IPS-15b (cell line): ENCODE data around the gene MIER2.
"Not testable (repeated sequence)": the region's sequence is repeated elsewhere in the genome, so short reads cannot be mapped to it uniquely, and the experiment has no call there.

Experiments used
- H3K27me3 ChIP-seq: one replicate; pipeline ENCODE4 v1.6.1; 2013; ENCODE audit warnings: low read length; ENCODE audit not compliant: control insufficient read depth, insufficient read depth
- H3K36me3 ChIP-seq: one replicate; pipeline ENCODE4 v1.6.1; 2013; ENCODE audit warnings: low read length; ENCODE audit not compliant: control insufficient read depth, insufficient read depth
- H3K4me1 ChIP-seq: one replicate; pipeline ENCODE4 v1.6.1; 2013; ENCODE audit warnings: mild to moderate bottlenecking, low read length; ENCODE audit not compliant: control insufficient read depth, insufficient read depth
- H3K4me3 ChIP-seq: one replicate; pipeline ENCODE4 v1.5.1; 2013; ENCODE audit warnings: low read depth, low read length
- H3K9ac ChIP-seq: one replicate; pipeline ENCODE4 v1.6.1; 2013; ENCODE audit warnings: low read depth, mild to moderate bottlenecking, low read length
- H3K9me3 ChIP-seq: one replicate; pipeline ENCODE4 v1.6.1; 2013; ENCODE audit warnings: mild to moderate bottlenecking, low read length; ENCODE audit not compliant: control insufficient read depth, insufficient read depth

The MIER2 gene

DNA sequence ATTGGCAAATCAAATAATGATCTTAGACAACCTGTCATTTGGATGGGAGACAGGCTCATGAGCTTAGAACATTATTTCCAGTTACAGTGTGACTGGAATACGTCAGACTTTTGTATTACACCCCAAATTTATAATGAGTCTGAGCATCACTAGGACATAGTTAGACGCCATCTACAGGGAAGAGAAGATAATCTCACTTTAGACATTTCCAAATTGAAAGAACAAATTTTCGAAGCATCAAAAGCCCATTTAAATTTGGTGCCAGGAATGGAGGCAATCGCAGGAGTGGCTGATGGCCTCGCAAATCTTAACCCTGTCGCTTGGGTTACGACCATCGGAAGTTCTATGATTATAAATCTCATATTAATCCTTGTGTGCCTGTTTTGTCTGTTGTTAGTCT, 41.6 kb upstream of the MIER2 start:
- H3K9me3 ChIP-seq, H3K9ac ChIP-seq, H3K27me3 ChIP-seq, H3K4me3 ChIP-seq, H3K36me3 ChIP-seq: not testable (repeated sequence)
- peaks cover 19% of the 10 kb centered on the region for H3K4me1 ChIP-seq

DNA sequence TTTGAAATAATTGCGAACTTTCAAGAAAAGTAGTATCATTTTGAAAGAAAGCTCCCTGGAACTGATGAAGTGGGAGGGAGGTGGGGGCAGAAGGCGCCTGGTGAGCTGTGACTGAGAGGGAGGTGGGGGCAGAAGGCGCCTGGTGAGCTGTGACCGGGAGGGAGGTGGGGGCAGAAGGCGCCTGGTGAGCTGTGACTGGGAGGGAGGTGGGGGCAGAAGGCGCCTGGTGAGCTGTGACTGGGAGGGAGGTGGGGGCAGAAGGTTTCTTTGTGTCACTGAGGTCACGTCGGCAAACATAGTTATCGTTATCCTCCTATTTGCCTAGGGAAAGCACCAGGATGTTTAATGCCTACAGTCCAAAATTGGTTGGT, 40.2 kb upstream of the MIER2 start:
- no peaks in the 10 kb centered on the region for H3K27me3 ChIP-seq
- no peak overlapping the region for H3K9ac ChIP-seq
- no peaks in the 10 kb centered on the region for H3K36me3 ChIP-seq
- peaks cover 19% of the 10 kb centered on the region for H3K4me1 ChIP-seq
- H3K4me3 ChIP-seq: peak overlapping the region; percentile 26
- H3K9me3 ChIP-seq: no peaks in the 10 kb centered on the region

DNA sequence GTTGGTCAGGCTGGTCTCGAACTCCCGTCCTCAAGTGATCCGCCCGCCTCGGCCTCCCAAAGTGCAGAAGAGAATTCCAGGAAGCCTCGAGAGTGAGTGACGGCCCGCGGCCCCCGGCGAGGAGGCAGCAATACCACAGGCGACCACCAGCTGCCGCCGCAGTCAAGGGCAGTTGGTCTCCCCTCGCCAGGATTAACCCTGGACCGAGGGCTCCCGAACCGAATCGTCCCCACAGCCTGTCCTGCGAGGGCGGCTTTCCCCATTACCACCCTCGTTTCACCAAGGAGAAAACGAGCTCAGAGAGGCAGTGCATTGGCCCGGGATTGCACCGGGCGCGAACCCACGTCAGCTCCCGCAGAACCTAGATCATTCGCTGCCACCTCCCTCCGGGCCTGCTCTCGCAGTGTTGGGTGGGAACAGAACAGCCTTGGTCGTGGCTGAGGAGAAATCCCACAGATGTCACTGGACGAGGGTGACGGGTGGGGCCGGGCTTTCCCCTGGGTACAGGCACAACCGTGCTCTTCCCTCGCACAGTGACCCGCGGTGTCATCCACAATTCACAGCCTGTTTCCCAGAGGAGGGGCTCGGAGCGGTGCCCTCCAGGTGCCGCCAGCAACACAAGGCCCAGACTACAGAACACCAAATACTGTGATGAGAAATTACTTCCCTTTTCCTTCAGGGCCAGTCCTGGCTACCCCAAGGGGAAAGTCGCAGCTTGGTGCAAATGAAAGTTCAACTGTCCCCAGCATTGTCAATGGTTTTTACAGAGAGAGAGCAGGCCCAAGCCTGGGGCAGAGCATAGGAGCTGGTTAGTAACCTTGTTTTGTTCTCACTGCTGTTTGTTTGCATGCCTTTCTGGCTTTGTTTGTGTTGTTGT, 39.6 kb upstream of the MIER2 start:
- H3K36me3 ChIP-seq: no peaks in the 10 kb centered on the region
- peaks cover 19% of the 10 kb centered on the region for H3K4me1 ChIP-seq
- peak overlapping the region; percentile 26 for H3K4me3 ChIP-seq
- no peaks in the 10 kb centered on the region for H3K27me3 ChIP-seq
- peak overlapping the region; percentile 57 for H3K9ac ChIP-seq
- H3K9me3 ChIP-seq: no peaks in the 10 kb centered on the region

DNA sequence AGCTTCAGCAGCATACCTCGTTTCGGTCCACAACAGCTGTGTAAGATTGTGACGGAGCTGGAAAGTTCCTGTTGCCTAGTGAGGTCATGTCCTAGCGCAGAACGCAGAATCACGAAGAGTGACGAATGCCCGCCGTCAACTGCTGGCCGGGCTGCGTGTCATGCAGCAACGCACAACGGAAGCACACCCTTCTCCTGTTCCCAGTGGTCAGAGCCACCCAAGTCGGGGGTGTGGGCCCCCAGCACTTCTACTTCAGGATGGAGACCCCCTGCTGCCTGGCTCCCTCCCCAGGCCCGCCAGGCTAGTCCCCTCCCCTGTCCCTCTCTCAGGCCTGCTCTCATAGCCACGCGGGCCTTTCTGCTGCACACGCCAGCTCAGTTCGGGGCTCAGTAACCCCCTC, 38.4 kb upstream of the MIER2 start:
- no peak overlapping the region for H3K9ac ChIP-seq
- H3K4me1 ChIP-seq: peaks cover 19% of the 10 kb centered on the region
- no peaks in the 10 kb centered on the region for H3K36me3 ChIP-seq
- no peaks in the 10 kb centered on the region for H3K27me3 ChIP-seq
- no peaks in the 10 kb centered on the region for H3K9me3 ChIP-seq
- no peak overlapping the region for H3K4me3 ChIP-seq

DNA sequence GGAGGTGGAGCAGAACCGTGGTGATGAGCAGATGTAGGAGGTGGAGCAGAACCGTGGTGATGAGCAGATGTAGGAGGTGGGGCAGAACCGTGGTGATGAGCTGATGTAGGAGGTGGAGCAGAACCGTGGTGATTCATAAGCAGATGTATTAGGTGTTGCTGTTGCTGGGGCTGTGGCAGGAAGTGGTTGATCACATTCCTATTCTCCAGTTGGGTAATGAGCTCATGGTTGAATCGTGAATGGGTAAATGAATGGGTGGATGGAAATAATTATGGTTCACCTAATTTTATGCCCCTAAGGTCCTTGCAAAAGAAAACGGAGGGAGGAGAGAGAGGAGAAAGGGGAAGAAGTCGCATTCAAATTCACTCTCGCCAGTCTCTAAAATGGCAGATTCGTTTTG, 38.0 kb upstream of the MIER2 start:
- not testable (repeated sequence) for H3K4me3 ChIP-seq, H3K9me3 ChIP-seq

DNA sequence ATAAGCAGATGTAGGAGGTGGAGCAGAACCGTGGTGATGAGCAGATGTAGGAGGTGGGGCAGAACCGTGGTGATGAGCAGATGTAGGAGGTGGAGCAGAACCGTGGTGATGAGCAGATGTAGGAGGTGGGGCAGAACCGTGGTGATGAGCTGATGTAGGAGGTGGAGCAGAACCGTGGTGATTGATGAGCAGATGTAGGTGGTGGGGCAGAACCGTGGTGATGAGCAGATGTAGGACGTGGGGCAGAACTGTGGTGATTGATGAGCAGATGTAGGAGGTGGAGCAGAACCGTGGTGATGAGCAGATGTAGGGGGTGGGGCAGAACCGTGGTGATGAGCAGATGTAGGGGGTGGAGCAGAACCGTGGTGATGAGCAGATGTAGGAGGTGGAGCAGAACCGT, 37.3 kb upstream of the MIER2 start:
- H3K9me3 ChIP-seq, H3K9ac ChIP-seq, H3K4me3 ChIP-seq, H3K36me3 ChIP-seq, H3K27me3 ChIP-seq: not testable (repeated sequence)
- H3K4me1 ChIP-seq: peaks cover 19% of the 10 kb centered on the region

More for the DNA sequence above, 38.0 kb upstream of the MIER2 start:
- not testable (repeated sequence) for H3K27me3 ChIP-seq, H3K36me3 ChIP-seq, H3K9ac ChIP-seq
- peaks cover 19% of the 10 kb centered on the region for H3K4me1 ChIP-seq

DNA sequence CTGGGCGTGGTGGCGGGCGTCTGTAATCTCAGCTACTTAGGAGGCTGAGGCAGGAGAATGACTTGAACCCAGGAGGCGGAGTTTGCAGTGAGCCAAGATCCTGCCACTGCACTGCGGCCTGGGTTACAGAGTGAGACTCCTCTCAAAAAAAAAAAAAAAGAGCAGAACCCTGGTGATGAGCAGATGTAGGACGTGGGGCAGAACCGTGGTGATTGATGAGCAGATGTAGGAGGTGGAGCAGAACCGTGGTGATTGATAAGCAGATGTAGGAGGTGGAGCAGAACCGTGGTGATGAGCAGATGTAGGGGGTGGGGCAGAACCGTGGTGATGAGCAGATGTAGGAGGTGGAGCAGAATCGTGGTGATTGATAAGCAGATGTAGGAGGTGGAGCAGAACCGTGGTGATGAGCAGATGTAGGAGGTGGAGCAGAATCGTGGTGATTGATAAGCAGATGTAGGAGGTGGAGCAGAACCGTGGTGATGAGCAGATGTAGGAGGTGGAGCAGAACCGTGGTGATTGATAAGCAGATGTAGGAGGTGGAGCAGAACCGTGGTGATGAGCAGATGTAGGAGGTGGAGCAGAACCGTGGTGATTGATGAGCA, 36.1 kb upstream of the MIER2 start:
- H3K4me3 ChIP-seq, H3K9me3 ChIP-seq, H3K9ac ChIP-seq, H3K36me3 ChIP-seq, H3K27me3 ChIP-seq: not testable (repeated sequence)
- H3K4me1 ChIP-seq: peaks cover 13% of the 10 kb centered on the region

DNA sequence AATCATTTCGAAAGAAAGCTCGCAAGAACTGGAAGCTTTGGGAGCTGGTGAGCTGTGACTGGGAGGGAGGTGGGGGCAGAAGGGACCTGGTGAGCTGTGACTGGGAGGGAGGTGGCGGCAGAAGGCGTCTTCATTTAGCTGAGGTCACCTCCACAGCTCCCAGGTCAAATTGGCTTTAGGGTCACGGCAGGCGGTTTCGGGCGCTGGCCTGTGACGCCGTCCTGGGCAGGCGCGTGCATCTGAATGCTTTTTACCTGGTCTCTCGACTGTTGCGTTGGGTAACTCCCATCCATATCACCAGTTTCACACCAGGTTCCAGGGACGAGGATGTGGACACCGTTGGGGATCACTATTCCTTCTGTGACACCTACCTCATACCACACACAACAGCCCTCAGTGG, 35.2 kb upstream of the MIER2 start:
- Histone ChIP-seq H3K36me3 (no peaks in the 10 kb centered on the region), H3K4me1 (peaks cover 7% of the 10 kb centered on the region), H3K9me3 (no peaks in the 10 kb centered on the region), H3K4me3 (no peak overlapping the region), H3K27me3 (no peaks in the 10 kb centered on the region), H3K9ac (no peak overlapping the region)

DNA sequence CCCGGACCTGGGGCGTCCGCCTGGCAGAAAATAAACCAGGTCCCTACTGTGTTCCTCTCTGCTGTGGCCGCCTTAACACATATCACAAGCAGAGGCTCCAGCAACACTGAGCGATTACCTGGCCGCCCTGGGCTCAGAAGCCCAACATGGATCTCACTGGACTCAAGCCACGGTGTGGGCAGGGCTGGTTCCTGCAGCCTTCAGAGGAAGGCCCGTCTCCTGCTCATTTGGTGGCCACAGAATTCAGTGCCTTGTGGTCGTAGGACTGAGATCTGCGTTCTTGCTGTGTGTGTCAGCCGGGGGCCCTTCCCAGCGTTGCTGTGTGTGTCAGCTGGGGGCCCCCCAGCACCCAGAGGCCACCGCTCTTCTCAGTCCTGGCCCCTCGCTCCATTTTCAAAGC, 34.1 kb upstream of the MIER2 start:
- Histone ChIP-seq H3K9ac (no peak overlapping the region), H3K4me1 (no peaks in the 10 kb centered on the region)

DNA sequence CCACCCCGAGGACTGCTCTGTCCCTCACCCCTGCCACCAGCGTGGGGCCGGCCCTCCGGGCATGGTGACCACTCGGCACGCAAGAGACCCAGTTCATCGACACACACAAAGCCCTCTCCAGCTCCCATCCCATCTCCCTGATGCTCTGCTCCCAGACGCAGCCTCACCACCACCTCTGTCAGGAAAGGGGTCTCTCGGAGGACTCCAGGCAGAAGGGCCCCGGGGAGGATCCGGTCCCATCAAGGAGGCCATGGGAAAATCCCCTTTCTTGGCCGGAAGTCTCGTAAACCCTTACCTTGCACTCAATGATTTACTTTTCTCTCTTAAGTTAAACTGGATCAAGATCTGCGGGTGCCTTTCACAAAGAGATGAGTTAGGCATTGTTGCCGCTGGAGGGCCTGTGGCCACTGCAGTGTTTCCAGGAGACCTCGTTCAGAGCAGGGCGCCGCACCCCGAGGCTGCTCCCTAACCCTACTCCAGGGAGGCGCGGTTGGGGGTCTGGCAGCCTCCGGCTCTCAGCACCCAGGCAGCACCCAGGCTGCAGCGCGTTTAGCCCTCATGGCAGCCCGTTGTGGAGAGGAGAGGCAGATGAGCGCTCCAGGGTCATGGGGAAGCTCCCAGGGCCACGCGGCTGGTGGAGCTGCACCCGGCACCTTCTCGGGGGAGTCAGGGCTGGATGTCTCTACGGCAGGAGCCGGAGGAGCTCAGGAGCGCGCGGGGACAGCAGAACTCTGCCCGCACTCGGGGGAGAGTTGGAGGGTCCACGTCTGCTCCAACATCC, 33.4 kb upstream of the MIER2 start:
- Histone ChIP-seq H3K9ac (no peak overlapping the region), H3K4me3 (no peak overlapping the region), H3K27me3 (no peaks in the 10 kb centered on the region), H3K4me1 (no peaks in the 10 kb centered on the region), H3K9me3 (no peaks in the 10 kb centered on the region), H3K36me3 (no peaks in the 10 kb centered on the region)

More for the DNA sequence above, 34.1 kb upstream of the MIER2 start:
- H3K4me3 ChIP-seq: no peak overlapping the region
- H3K36me3 ChIP-seq: no peaks in the 10 kb centered on the region
- H3K9me3 ChIP-seq: no peaks in the 10 kb centered on the region
- H3K27me3 ChIP-seq: no peaks in the 10 kb centered on the region

DNA sequence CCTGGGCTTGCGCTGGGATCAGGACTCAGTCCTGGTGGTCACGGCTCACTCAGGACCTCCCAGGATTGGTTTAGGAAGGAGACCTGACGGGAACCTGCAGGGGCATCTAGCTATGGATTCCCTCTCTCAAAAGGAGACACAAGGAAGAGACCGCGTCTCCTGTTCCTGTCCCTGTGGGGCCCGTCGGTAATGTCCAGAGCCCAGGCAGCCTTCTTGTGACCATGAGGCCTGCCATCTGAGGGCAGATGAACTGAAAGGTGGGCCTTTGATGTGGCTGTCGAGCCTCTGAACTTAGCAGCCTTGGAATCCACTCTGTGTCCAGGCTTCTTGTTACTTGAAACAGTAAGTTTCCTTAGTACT, 31.5 kb upstream of the MIER2 start:
- Histone ChIP-seq H3K36me3 (no peaks in the 10 kb centered on the region), H3K9me3 (no peaks in the 10 kb centered on the region), H3K27me3 (no peaks in the 10 kb centered on the region), H3K4me3 (no peak overlapping the region), H3K4me1 (no peaks in the 10 kb centered on the region), H3K9ac (no peak overlapping the region)
